Breast epithelium (tissue), 3 donors: ENCODE results near the gene TM4SF4.

Experiments
- POLR2A ChIP-seq: fragments of 450-650 bp; IDR thresholded peaks from one replicate; pipeline ENCODE4 v1.6.1; 2016; ENCODE audit warnings: antibody characterized with exemption, mild to moderate bottlenecking, moderate library complexity
- POLR2AphosphoS5 ChIP-seq, 3 donors: sonication (generic); formaldehyde crosslinking; IDR thresholded peaks; one replicate each; pipeline ENCODE4 v1.6.1; 2017; ENCODE audit warnings: antibody characterized with exemption in 3 of 3
- TF ChIP-seq, protein P1 (sequence below), 3 donors: fragments of 450-650 bp; IDR thresholded peaks; one replicate each; pipeline ENCODE4 v1.5.1; 2016 to 2017; ENCODE audit warnings: antibody characterized with exemption in 3 of 3, mild to moderate bottlenecking in 3 of 3, moderate library complexity in 3 of 3

DNA sequence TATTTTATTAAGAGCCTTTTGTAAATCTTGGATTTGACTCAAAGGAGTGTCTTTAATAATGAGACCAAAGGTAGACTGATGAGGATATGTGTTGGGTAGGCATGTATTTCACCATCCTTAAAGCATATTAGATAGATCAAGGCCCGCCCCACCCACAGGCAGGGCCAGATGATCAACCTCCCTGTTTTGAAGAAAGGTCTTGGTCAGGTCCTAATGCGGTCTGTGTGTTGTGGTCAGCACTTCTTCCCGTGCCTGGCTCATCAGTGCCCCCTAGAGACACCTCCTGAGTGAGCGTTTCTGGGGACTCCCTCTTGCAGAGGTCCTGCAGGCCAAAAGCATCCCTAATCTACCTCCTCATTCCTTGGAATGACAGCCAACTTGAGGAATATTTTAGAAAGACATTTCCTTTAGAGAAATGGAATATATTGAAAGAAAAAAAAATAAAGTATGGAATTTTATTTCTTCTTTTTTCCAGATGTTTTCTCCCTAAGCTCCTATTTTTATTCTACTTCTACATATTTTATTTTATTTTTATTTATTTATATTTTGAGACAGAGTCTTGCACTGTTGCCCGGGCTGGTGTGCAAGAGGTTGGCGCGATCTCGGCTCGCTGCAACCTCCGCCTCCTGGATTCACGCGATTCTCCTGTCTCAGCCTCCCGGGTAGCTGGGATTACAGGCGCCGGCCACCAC lies 6.0 kb downstream of the TM4SF4 start:
- TF ChIP-seq, protein P1, sequence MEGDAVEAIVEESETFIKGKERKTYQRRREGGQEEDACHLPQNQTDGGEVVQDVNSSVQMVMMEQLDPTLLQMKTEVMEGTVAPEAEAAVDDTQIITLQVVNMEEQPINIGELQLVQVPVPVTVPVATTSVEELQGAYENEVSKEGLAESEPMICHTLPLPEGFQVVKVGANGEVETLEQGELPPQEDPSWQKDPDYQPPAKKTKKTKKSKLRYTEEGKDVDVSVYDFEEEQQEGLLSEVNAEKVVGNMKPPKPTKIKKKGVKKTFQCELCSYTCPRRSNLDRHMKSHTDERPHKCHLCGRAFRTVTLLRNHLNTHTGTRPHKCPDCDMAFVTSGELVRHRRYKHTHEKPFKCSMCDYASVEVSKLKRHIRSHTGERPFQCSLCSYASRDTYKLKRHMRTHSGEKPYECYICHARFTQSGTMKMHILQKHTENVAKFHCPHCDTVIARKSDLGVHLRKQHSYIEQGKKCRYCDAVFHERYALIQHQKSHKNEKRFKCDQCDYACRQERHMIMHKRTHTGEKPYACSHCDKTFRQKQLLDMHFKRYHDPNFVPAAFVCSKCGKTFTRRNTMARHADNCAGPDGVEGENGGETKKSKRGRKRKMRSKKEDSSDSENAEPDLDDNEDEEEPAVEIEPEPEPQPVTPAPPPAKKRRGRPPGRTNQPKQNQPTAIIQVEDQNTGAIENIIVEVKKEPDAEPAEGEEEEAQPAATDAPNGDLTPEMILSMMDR (IDR thresholded peaks at IDR 0.05), result peak; percentile 39 to 73 (median 72)
- TF ChIP-seq POLR2A (no peak), POLR2AphosphoS5 (IDR thresholded peaks at IDR 0.05) (peak in 1 of 3 donors; percentile 58)
